ENCODE measurements around the gene EXOC4.

The EXOC4 gene

GRCh38 chr7:133679977-133680376 lies 427.1 kb downstream of the EXOC4 start:
- no peak for DNase-seq

GRCh38 chr7:133681529-133681928 lies 428.7 kb downstream of the EXOC4 start:
- DNase-seq: no peak

GRCh38 chr7:133682364-133683181 lies 429.7 kb downstream of the EXOC4 start:
- DNase-seq: no peak

- no peak for DNase-seq
Measured at GRCh38 chr7:133683182-133683454, 430.2 kb downstream of the EXOC4 start.

- peak; percentile 41 to 77 for DNase-seq
Measured at GRCh38 chr7:133688483-133689239, 435.8 kb downstream of the EXOC4 start.

- no peak for DNase-seq
Measured at GRCh38 chr7:133690740-133691139, 437.9 kb downstream of the EXOC4 start.

GRCh38 chr7:133691727-133692610 lies 439.1 kb downstream of the EXOC4 start:
- no peak for DNase-seq

GRCh38 chr7:133693281-133693680 lies 440.4 kb downstream of the EXOC4 start:
- no peak for DNase-seq

GRCh38 chr7:133696056-133696455 lies 443.2 kb downstream of the EXOC4 start:
- no peak for DNase-seq

- no peak for DNase-seq
Measured at GRCh38 chr7:133697585-133697984, 444.7 kb downstream of the EXOC4 start.

GRCh38 chr7:133698127-133698526 lies 445.2 kb downstream of the EXOC4 start:
- no peak for DNase-seq

- no peak for DNase-seq
Measured at GRCh38 chr7:133699386-133699785, 446.5 kb downstream of the EXOC4 start.

- DNase-seq: no peak
Measured at GRCh38 chr7:133702078-133702477, 449.2 kb downstream of the EXOC4 start.

- DNase-seq: no peak
Measured at GRCh38 chr7:133702960-133703359, 450.1 kb downstream of the EXOC4 start.

GRCh38 chr7:133703547-133703946 lies 450.7 kb downstream of the EXOC4 start:
- DNase-seq: no peak

- no peak for DNase-seq
Measured at GRCh38 chr7:133704453-133704852, 451.6 kb downstream of the EXOC4 start.

- DNase-seq: no peak
Measured at GRCh38 chr7:133705596-133705995, 452.7 kb downstream of the EXOC4 start.

GRCh38 chr7:133706016-133706415 lies 453.1 kb downstream of the EXOC4 start:
- no peak for DNase-seq

- no peak for DNase-seq
Measured at GRCh38 chr7:133709036-133709880, 456.4 kb downstream of the EXOC4 start.

- DNase-seq: no peak
Measured at GRCh38 chr7:133712544-133712943, 459.7 kb downstream of the EXOC4 start.

GRCh38 chr7:133714654-133715053 lies 461.8 kb downstream of the EXOC4 start:
- DNase-seq: no peak

GRCh38 chr7:133718131-133718530 lies 465.3 kb downstream of the EXOC4 start:
- DNase-seq: no peak

Data from inflammatory macrophage (primary cell).